GM12878 (cell line): Measurements from ENCODE around the gene MLKL. TPM values are rescaled to one million over a fixed set of nuclear protein-coding genes. Genes with fewer than 3 reads are reported as not detected.

Experiments
- ATAC-seq: fragments of 200-7000 bp; cut with Tn5 transposase; 3 replicates; pipeline ENCODE4 v1.9.1; 2020; ENCODE audit warnings: mild to moderate bottlenecking, moderate library complexity
- BruUV-seq: library from RNA; stranded (reverse); fragments of 400-500 nt; replicated peaks from 2 replicates; lab custom pipeline; 2021; lab: Mats Ljungman, UMichigan
- CTCF ChIA-PET: fragments of 300-600 bp; sonication (Branson Sonifier 250); formaldehyde crosslinking; extraction: SDS; loops from one replicate; lab custom pipeline; 2021; ENCODE audit warnings: inconsistent platforms; lab: Yijun Ruan, JAX
- POLR2A ChIA-PET: fragments of 350-600 bp; formaldehyde crosslinking; extraction: SDS; loops from one replicate; lab custom pipeline; 2021; ENCODE audit warnings: inconsistent platforms; lab: Charles Lee
- RAD21 ChIA-PET: fragments of 300-600 bp; sonication (Branson Sonifier 250); formaldehyde crosslinking; loops from one replicate; lab custom pipeline; 2023; ENCODE audit warnings: antibody characterized with exemption; ENCODE audit not compliant: unreplicated experiment; lab: Charles Lee
- SMC1A ChIA-PET: fragments of 300-600 bp; sonication (Branson Sonifier 250); formaldehyde crosslinking; loops from one replicate; lab custom pipeline; 2023; ENCODE audit not compliant: unreplicated experiment, uncharacterized antibody; lab: Charles Lee
- DNase-seq: peaks from one replicate; pipeline ENCODE4 v3.0.0-alpha.2; 2011; ENCODE audit warnings: low read depth, low spot score
- FAIRE-seq: peaks from 3 replicates; lab custom pipeline; 2011; peaks lifted over from hg19 to GRCh38; lab: Jason Lieb, UNC
- H2AFZ ChIP-seq: 2 replicates; pipeline ENCODE4 v1.6.0; 2011; ENCODE audit warnings: low read depth, low read length, control low read depth; ENCODE audit not compliant: control insufficient read depth
- H3K27ac ChIP-seq: 2 replicates; pipeline ENCODE4 v1.5.1; 2011; ENCODE audit warnings: control low read depth; ENCODE audit not compliant: control insufficient read depth, insufficient read depth
- H3K27me3 ChIP-seq, 2 experiments: replicated peaks in 1 of 2; 2 replicates each; pipeline versions ENCODE4 v1.6.0 to v1.6.1; 2011; ENCODE audit warnings: low read length in 1 of 2; ENCODE audit not compliant: control insufficient read depth in 2 of 2, insufficient read depth in 2 of 2
- H3K36me3 ChIP-seq, 2 experiments: 2 replicates each; pipeline ENCODE4 v1.5.1; 2011; ENCODE audit warnings: low read length in 1 of 2; ENCODE audit not compliant: control insufficient read depth in 2 of 2, insufficient read depth in 2 of 2
- H3K4me1 ChIP-seq: 2 replicates; pipeline ENCODE4 v1.6.1; 2011; ENCODE audit warnings: mild to moderate bottlenecking, low read length, moderate library complexity, mixed read lengths; ENCODE audit not compliant: control insufficient read depth, insufficient read depth
- H3K4me2 ChIP-seq: 2 replicates; pipeline ENCODE4 v1.6.0; 2011; ENCODE audit warnings: control low read depth; ENCODE audit not compliant: control insufficient read depth, insufficient read depth
- H3K4me3 ChIP-seq: fragments of 200-600 bp; sonication (generic); 2 replicates; pipeline ENCODE4 v1.5.1; 2016
- H3K79me2 ChIP-seq: 2 replicates; pipeline ENCODE4 v1.6.0; 2011; ENCODE audit warnings: low read length; ENCODE audit not compliant: control insufficient read depth, insufficient read depth
- H3K9ac ChIP-seq: 2 replicates; pipeline ENCODE4 v1.8.0; 2011; ENCODE audit warnings: low read length, control low read depth, mixed read lengths; ENCODE audit not compliant: control insufficient read depth, insufficient read depth
- H3K9me3 ChIP-seq: replicated peaks from 3 replicates; pipeline ENCODE4 v1.5.1; 2011; ENCODE audit warnings: mild to moderate bottlenecking, low read length; ENCODE audit not compliant: control insufficient read depth, insufficient read depth
- H4K20me1 ChIP-seq: 2 replicates; pipeline ENCODE4 v1.6.0; 2011; ENCODE audit not compliant: control insufficient read depth, insufficient read depth
- CBFB ChIP-seq: IDR thresholded peaks from 2 replicates; pipeline ENCODE4 v1.6.1; 2016; ENCODE audit warnings: antibody characterized with exemption, low read depth
- CHD2 ChIP-seq: IDR thresholded peaks from 2 replicates; pipeline ENCODE4 v1.6.1; 2011; ENCODE audit warnings: low read depth, low read length, improper control_type of control experiment, borderline replicate concordance
- FOXM1 ChIP-seq: IDR thresholded peaks from 2 replicates; pipeline ENCODE4 v1.6.1; 2012; ENCODE audit warnings: low read depth, mild to moderate bottlenecking, inconsistent platforms, low read length, moderate library complexity
- PAX5 ChIP-seq: IDR thresholded peaks from 2 replicates; pipeline ENCODE4 v1.6.1; 2011; ENCODE audit warnings: low read depth, low read length, borderline replicate concordance
- RAD51 ChIP-seq: fragments of 450-650 bp; IDR thresholded peaks from 2 replicates; pipeline ENCODE4 v1.6.1; 2016; ENCODE audit warnings: moderate library complexity, mild to moderate bottlenecking, inconsistent platforms
- SREBF1 ChIP-seq: IDR thresholded peaks from 2 replicates; pipeline ENCODE4 v1.6.1; 2012; ENCODE audit warnings: mild to moderate bottlenecking, low read length
- ZSCAN29 ChIP-seq: fragments of 450-650 bp; IDR thresholded peaks from 2 replicates; pipeline ENCODE4 v1.6.1; 2017; ENCODE audit warnings: mild to moderate bottlenecking, moderate library complexity
- WGBS: methylation state at CpG from one replicate; pipeline ENCODE4 v1.1.6; 2016; ENCODE audit warnings: low lambda C conversion rate; ENCODE audit not compliant: insufficient replicate concordance, insufficient coverage; ENCODE audit errors: missing lambda C conversion rate; 5-methylcytosine and 5-hydroxymethylcytosine counted together
- in situ Hi-C: fragments of 300-500 bp; cut with MboI; formaldehyde crosslinking; loops from 9 replicates; pipeline ENCODE4 v1.14.3; 2018; ENCODE audit warnings: mixed read lengths
- intact Hi-C: fragments of 100-400 bp; cut with micrococcal nuclease; formaldehyde crosslinking; loops from one replicate; pipeline ENCODE4 v1.14.2; 2022; ENCODE audit not compliant: unreplicated experiment
- polyA plus RNA-seq, 11 experiments: library from polyadenylated mRNA; depleted of rRNA in 4 of 11; unstranded in 6 of 11; stranded (reverse) in 5 of 11; fragments of >200 nt; fragmentation: Nextera tagmentation in 4 of 11; fragmentation: Illumina TruSeq in 1 of 11; extraction: Ambion mirVana in 4 of 11; extraction: Trizol in 1 of 11; gene quantifications; 1 replicate in 1 of 11; 2 replicates in 10 of 11; pipeline versions ENCODE4 v1.2.1 to v1.2.3, GENCODE V29; 2011 to 2016; ENCODE audit warnings: inconsistent platforms in 2 of 11, missing spikeins in 2 of 11, low read depth in 1 of 11
- total RNA-seq, 4 experiments: library from RNA; depleted of rRNA in 3 of 4; stranded (reverse); fragments of >200 nt in 3 of 4; fragmentation: Illumina TruSeq in 1 of 4; extraction: Trizol in 1 of 4; gene quantifications; 2 replicates each; pipeline versions ENCODE4 v1.2.1 to v1.2.3, GENCODE V29; 2013 to 2021
- TF ChIP-seq, protein P1 (sequence below): IDR thresholded peaks from 2 replicates; pipeline ENCODE4 v1.6.1; 2012; ENCODE audit warnings: low read depth, low read length, improper control_type of control experiment
- TF ChIP-seq, protein P2 (sequence below): fragments of 450-650 bp; IDR thresholded peaks from 2 replicates; pipeline ENCODE4 v1.6.1; 2018; ENCODE audit warnings: mild to moderate bottlenecking, low read depth, moderate library complexity; ENCODE audit not compliant: partially characterized antibody
- TF ChIP-seq, protein P3 (sequence below): IDR thresholded peaks from 2 replicates; pipeline ENCODE4 v1.6.1; 2012; ENCODE audit warnings: mild to moderate bottlenecking, low read depth, low read length
- TF ChIP-seq, protein P4 (sequence below): IDR thresholded peaks from 2 replicates; pipeline ENCODE4 v1.6.1; 2011; ENCODE audit warnings: mild to moderate bottlenecking, low read depth, low read length, moderate library complexity; ENCODE audit not compliant: insufficient replicate concordance
- TF ChIP-seq, protein P5 (sequence below): IDR thresholded peaks from 2 replicates; pipeline ENCODE4 v1.6.1; 2012; ENCODE audit warnings: low read depth, low read length, improper control_type of control experiment

Gene MLKL
- total and polyA plus RNA-seq, 10 of the 15 experiments (the other 5 are each of a cell fraction or from before 2014, with no cell fraction given): 3.8 to 14.5 (median 11.2) TPM

DNA sequence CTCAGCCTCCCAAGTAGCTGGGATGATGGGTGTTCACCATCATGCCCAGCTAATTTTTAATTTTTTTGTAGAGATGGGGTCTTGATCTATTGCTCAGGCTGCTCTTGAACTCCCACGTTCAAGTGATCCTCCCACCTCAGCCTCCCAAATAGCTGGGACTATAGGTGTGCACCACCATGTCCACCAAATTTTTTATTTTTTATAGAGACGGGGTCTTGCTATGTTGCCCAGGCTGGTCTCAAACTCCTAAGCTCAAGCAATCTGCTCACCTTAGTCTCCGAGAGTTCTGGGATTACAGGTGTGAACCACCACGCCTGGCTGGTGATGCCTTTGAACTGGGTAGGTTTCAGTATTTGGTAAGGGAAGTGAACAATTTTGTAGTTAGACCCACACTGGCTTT lies 43.9 kb upstream of the MLKL start:
- in situ Hi-C loops (no loop called here), intact Hi-C loops (no loop called here)
- DNase-seq (no peak), ATAC-seq (no peak; the same call in 1 of the 3 replicates), FAIRE-seq (no peak)
- ChIA-PET RAD21 (no interaction called here), POLR2A (no interaction called here), CTCF (interaction anchor here (0.7 kb wide), 1 partner anchor 17 kb away, joined by 3 read pairs; no protein-coding TSS in a partner anchor), SMC1A (interaction anchor here (0.7 kb wide), 1 partner anchor 17 kb away, joined by 3 read pairs; no protein-coding TSS in a partner anchor)
- no peak overlapping the region for H2AFZ ChIP-seq
- H3K4me1 ChIP-seq: peaks cover 7% of the 10 kb centered on the region; the same call in 1 of the 2 replicates
- no peaks in the 10 kb centered on the region for H4K20me1 ChIP-seq
- H3K9ac ChIP-seq: no peak overlapping the region
- no peak overlapping the region for H3K4me2 ChIP-seq
- no peaks in the 10 kb centered on the region for H3K79me2 ChIP-seq
- H3K9me3 ChIP-seq: no peaks in the 10 kb centered on the region
- H3K36me3 ChIP-seq: no peaks in the 10 kb centered on the region
- WGBS: 56% methylated on average over 4 of the region's 4 CpGs
- no TSS peak for BruUV-seq
- no peaks in the 10 kb centered on the region; a peak in 1 of 4 replicates for H3K27me3 ChIP-seq
- H3K4me3 ChIP-seq: no peak overlapping the region
- H3K27ac ChIP-seq: no peak overlapping the region
- TF ChIP-seq, protein P1, sequence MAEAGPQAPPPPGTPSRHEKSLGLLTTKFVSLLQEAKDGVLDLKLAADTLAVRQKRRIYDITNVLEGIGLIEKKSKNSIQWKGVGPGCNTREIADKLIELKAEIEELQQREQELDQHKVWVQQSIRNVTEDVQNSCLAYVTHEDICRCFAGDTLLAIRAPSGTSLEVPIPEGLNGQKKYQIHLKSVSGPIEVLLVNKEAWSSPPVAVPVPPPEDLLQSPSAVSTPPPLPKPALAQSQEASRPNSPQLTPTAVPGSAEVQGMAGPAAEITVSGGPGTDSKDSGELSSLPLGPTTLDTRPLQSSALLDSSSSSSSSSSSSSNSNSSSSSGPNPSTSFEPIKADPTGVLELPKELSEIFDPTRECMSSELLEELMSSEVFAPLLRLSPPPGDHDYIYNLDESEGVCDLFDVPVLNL: no peak
- TF ChIP-seq CHD2: no peak
- TF ChIP-seq, protein P2, sequence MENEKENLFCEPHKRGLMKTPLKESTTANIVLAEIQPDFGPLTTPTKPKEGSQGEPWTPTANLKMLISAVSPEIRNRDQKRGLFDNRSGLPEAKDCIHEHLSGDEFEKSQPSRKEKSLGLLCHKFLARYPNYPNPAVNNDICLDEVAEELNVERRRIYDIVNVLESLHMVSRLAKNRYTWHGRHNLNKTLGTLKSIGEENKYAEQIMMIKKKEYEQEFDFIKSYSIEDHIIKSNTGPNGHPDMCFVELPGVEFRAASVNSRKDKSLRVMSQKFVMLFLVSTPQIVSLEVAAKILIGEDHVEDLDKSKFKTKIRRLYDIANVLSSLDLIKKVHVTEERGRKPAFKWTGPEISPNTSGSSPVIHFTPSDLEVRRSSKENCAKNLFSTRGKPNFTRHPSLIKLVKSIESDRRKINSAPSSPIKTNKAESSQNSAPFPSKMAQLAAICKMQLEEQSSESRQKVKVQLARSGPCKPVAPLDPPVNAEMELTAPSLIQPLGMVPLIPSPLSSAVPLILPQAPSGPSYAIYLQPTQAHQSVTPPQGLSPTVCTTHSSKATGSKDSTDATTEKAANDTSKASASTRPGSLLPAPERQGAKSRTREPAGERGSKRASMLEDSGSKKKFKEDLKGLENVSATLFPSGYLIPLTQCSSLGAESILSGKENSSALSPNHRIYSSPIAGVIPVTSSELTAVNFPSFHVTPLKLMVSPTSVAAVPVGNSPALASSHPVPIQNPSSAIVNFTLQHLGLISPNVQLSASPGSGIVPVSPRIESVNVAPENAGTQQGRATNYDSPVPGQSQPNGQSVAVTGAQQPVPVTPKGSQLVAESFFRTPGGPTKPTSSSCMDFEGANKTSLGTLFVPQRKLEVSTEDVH: no peak
- TF ChIP-seq SREBF1: no peak
- TF ChIP-seq RAD51: no peak
- TF ChIP-seq PAX5: no peak
- TF ChIP-seq ZSCAN29: no peak
- no peak for TF ChIP-seq FOXM1
- TF ChIP-seq, protein P3, sequence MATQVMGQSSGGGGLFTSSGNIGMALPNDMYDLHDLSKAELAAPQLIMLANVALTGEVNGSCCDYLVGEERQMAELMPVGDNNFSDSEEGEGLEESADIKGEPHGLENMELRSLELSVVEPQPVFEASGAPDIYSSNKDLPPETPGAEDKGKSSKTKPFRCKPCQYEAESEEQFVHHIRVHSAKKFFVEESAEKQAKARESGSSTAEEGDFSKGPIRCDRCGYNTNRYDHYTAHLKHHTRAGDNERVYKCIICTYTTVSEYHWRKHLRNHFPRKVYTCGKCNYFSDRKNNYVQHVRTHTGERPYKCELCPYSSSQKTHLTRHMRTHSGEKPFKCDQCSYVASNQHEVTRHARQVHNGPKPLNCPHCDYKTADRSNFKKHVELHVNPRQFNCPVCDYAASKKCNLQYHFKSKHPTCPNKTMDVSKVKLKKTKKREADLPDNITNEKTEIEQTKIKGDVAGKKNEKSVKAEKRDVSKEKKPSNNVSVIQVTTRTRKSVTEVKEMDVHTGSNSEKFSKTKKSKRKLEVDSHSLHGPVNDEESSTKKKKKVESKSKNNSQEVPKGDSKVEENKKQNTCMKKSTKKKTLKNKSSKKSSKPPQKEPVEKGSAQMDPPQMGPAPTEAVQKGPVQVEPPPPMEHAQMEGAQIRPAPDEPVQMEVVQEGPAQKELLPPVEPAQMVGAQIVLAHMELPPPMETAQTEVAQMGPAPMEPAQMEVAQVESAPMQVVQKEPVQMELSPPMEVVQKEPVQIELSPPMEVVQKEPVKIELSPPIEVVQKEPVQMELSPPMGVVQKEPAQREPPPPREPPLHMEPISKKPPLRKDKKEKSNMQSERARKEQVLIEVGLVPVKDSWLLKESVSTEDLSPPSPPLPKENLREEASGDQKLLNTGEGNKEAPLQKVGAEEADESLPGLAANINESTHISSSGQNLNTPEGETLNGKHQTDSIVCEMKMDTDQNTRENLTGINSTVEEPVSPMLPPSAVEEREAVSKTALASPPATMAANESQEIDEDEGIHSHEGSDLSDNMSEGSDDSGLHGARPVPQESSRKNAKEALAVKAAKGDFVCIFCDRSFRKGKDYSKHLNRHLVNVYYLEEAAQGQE: no peak
- TF ChIP-seq, protein P4, sequence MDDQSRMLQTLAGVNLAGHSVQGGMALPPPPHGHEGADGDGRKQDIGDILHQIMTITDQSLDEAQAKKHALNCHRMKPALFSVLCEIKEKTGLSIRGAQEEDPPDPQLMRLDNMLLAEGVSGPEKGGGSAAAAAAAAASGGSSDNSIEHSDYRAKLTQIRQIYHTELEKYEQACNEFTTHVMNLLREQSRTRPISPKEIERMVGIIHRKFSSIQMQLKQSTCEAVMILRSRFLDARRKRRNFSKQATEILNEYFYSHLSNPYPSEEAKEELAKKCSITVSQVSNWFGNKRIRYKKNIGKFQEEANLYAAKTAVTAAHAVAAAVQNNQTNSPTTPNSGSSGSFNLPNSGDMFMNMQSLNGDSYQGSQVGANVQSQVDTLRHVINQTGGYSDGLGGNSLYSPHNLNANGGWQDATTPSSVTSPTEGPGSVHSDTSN: no peak
- TF ChIP-seq, protein P5, sequence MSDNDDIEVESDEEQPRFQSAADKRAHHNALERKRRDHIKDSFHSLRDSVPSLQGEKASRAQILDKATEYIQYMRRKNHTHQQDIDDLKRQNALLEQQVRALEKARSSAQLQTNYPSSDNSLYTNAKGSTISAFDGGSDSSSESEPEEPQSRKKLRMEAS: no peak
- no peak for TF ChIP-seq CBFB
